ENCODE measurements around the gene PITX2.

Gene PITX2

GRCh38 chr4:110643096-110643495 lies 20.2 kb upstream of the PITX2 start:
- no peak for TF ChIP-seq CTCF (IDR thresholded peaks at IDR 0.05; ENCODE audit: control insufficient read depth, insufficient read depth, low read depth, low read length, missing control alignments)
- no peak for DNase-seq (ENCODE audit: low read depth)
- no peak overlapping the region for H3K4me3 ChIP-seq (ENCODE audit: control insufficient read depth, low read depth, low read length)

GRCh38 chr4:110641218-110641617 lies 18.3 kb upstream of the PITX2 start:
- no peak overlapping the region for H3K4me3 ChIP-seq (ENCODE audit: control insufficient read depth, low read depth, low read length)
- no peak for DNase-seq (ENCODE audit: low read depth)
- no peak for TF ChIP-seq CTCF (IDR thresholded peaks at IDR 0.05; ENCODE audit: control insufficient read depth, insufficient read depth, low read depth, low read length, missing control alignments)

GRCh38 chr4:110640576-110640975 lies 17.7 kb upstream of the PITX2 start:
- H3K4me3 ChIP-seq (ENCODE audit: control insufficient read depth, low read depth, low read length), result no peak overlapping the region
- DNase-seq (ENCODE audit: low read depth), result no peak
- TF ChIP-seq CTCF (IDR thresholded peaks at IDR 0.05; ENCODE audit: control insufficient read depth, insufficient read depth, low read depth, low read length, missing control alignments), result no peak

- TF ChIP-seq CTCF (IDR thresholded peaks at IDR 0.05; ENCODE audit: control insufficient read depth, insufficient read depth, low read depth, low read length, missing control alignments), result no peak
- no peak for DNase-seq (ENCODE audit: low read depth)
- H3K4me3 ChIP-seq (ENCODE audit: control insufficient read depth, low read depth, low read length), result no peak overlapping the region
Observed at GRCh38 chr4:110639207-110640090, 16.6 kb upstream of the PITX2 start.

GRCh38 chr4:110638089-110638746 lies 15.3 kb upstream of the PITX2 start:
- no peak overlapping the region for H3K4me3 ChIP-seq (ENCODE audit: control insufficient read depth, low read depth, low read length)
- DNase-seq (ENCODE audit: low read depth), result no peak
- TF ChIP-seq CTCF (IDR thresholded peaks at IDR 0.05; ENCODE audit: control insufficient read depth, insufficient read depth, low read depth, low read length, missing control alignments), result no peak

GRCh38 chr4:110637408-110638088 lies 14.7 kb upstream of the PITX2 start:
- no peak for DNase-seq (ENCODE audit: low read depth)
- peak overlapping the region; percentile 53 for H3K4me3 ChIP-seq (ENCODE audit: control insufficient read depth, low read depth, low read length)
- TF ChIP-seq CTCF (IDR thresholded peaks at IDR 0.05; ENCODE audit: control insufficient read depth, insufficient read depth, low read depth, low read length, missing control alignments), result peak; percentile 37
